ENCODE measurements around the gene LIN7A.

LIN7A gene

GRCh38 chr12:80872053-80872452 is 65.7 kb downstream of the LIN7A start:
- DNase-seq (ENCODE audit: insufficient read length, low spot score) (no peak), FAIRE-seq (no peak)
- TF ChIP-seq CTCF (IDR thresholded peaks at IDR 0.05; ENCODE audit: insufficient read depth, missing control alignments) = no peak

GRCh38 chr12:80869264-80869663 is 68.5 kb downstream of the LIN7A start:
- FAIRE-seq (no peak), DNase-seq (ENCODE audit: insufficient read length, low spot score) (no peak)
- TF ChIP-seq CTCF (IDR thresholded peaks at IDR 0.05; ENCODE audit: insufficient read depth, missing control alignments) = no peak

GRCh38 chr12:80868576-80868975 is 69.2 kb downstream of the LIN7A start:
- FAIRE-seq (no peak), DNase-seq (ENCODE audit: insufficient read length, low spot score) (no peak)
- no peak for TF ChIP-seq CTCF (IDR thresholded peaks at IDR 0.05; ENCODE audit: insufficient read depth, missing control alignments)

- DNase-seq (ENCODE audit: insufficient read length, low spot score) (no peak), FAIRE-seq (no peak)
- TF ChIP-seq CTCF (IDR thresholded peaks at IDR 0.05; ENCODE audit: insufficient read depth, missing control alignments) = no peak
Observed at GRCh38 chr12:80867941-80868340, 69.8 kb downstream of the LIN7A start.

- FAIRE-seq (no peak), DNase-seq (ENCODE audit: insufficient read length, low spot score) (no peak)
- TF ChIP-seq CTCF (IDR thresholded peaks at IDR 0.05; ENCODE audit: insufficient read depth, missing control alignments) = no peak
Observed at GRCh38 chr12:80864046-80864735, 73.5 kb downstream of the LIN7A start.

GRCh38 chr12:80862531-80862930 is 75.2 kb downstream of the LIN7A start:
- no peak for FAIRE-seq
- no peak for DNase-seq (ENCODE audit: insufficient read length, low spot score)
- TF ChIP-seq CTCF (IDR thresholded peaks at IDR 0.05; ENCODE audit: insufficient read depth, missing control alignments) = no peak

GRCh38 chr12:80861641-80862378 is 75.9 kb downstream of the LIN7A start:
- FAIRE-seq = no peak
- DNase-seq (ENCODE audit: insufficient read length, low spot score) = no peak
- no peak for TF ChIP-seq CTCF (IDR thresholded peaks at IDR 0.05; ENCODE audit: insufficient read depth, missing control alignments)
